Cardiac muscle cell (in vitro differentiated cells and primary cell): ENCODE data around the gene SEPSECS. TPM values are rescaled to one million over a fixed set of nuclear protein-coding genes. Genes with fewer than 3 reads are reported as not detected.

Source experiments
- DNase-seq, 2 donors: peaks; one replicate each; pipeline versions ENCODE4 v3.0.0 to v3.0.0-alpha.2; 2010 to 2017; ENCODE audit warnings: low read depth in 1 of 2, low spot score in 1 of 2
- H3K27ac ChIP-seq: fragments of 200-600 bp; sonication (generic); 2 replicates; pipeline ENCODE4 v1.5.1; 2016
- H3K27me3 ChIP-seq: fragments of 200-600 bp; sonication (generic); 2 replicates; pipeline ENCODE4 v1.6.0; 2016; ENCODE audit warnings: control low read depth
- H3K36me3 ChIP-seq: fragments of 200-600 bp; sonication (generic); 2 replicates; pipeline ENCODE4 v1.5.1; 2016; ENCODE audit warnings: control low read depth
- H3K4me1 ChIP-seq: fragments of 200-600 bp; sonication (generic); 2 replicates; pipeline ENCODE4 v1.8.1; 2017; ENCODE audit warnings: low read depth, mild to moderate bottlenecking, mixed run types
- H3K4me3 ChIP-seq: fragments of 200-600 bp; sonication (generic); 2 replicates; pipeline ENCODE4 v1.5.1; 2016; ENCODE audit warnings: mild to moderate bottlenecking
- H3K9me3 ChIP-seq: fragments of 200-600 bp; sonication (generic); 2 replicates; pipeline ENCODE4 v1.5.1; 2017; ENCODE audit warnings: low read depth, mild to moderate bottlenecking, control low read depth
- polyA plus RNA-seq: library from polyadenylated mRNA; unstranded; fragments of >200 nt; fragmentation: Nextera tagmentation; extraction: Ambion mirVana; gene quantifications from 2 replicates; pipeline ENCODE4 v1.2.1, GENCODE V29; 2016
- total RNA-seq: library from RNA; depleted of rRNA; stranded (reverse); fragments of >200 nt; gene quantifications from 2 replicates; pipeline ENCODE4 v1.2.3, GENCODE V29; 2016
- TF ChIP-seq, protein P1 (sequence below): IDR thresholded peaks from 2 replicates; pipeline ENCODE4 v1.5.1; 2012; ENCODE audit warnings: low read depth, mild to moderate bottlenecking, low read length

Gene SEPSECS
- total and polyA plus RNA-seq, 2 experiments from 2014 or later = 3.6 to 6.3 TPM

DNA sequence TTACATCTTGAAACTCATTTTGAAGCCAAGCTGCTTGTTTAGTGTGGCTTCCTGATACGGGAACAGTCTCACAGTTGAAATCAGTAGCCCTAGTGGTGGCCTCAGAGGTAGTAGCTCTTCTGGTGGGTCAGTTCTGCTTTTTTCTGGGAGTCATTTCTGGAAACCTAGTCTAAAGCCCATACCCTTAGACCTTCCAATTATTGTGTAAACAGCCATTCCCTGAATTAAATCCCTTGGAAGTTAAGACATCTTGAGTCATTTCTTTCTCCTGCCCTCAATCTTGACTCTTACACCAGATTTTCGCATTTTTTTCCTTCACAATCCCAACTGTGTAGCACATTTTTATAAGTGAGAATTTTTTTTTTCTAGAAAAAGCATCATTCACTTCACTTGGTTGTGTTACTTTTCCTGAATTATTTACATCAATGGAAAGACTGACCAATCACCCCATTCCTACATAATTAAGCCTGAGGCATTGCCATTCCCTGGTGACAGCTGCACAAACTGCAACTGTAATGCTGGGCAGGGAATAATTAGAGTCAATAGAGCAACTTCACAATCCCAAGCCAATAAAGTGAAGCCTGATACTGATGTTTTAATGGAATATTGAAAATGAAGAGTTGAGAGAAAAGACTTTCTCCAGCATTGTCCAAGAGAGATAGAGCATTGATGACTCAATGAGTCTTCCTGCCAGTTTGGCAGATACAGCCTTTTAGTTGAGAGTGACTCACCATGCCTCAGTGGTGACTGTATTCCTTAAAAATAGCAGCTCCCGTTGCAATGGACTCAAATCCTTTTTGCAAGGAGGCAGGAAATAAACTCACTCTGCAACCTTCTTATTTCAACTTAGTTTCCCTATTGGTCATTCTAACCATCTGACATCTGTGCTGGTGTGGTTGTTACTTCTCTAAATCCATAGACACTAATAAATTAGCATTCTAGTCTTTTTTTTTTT, 13.0 kb upstream of the SEPSECS start:
- Histone ChIP-seq H3K4me3 (no peak overlapping the region), H3K27ac (no peak overlapping the region), H3K36me3 (no peaks in the 10 kb centered on the region), H3K4me1 (peaks cover 3% of the 10 kb centered on the region), H3K9me3 (no peaks in the 10 kb centered on the region), H3K27me3 (no peaks in the 10 kb centered on the region)
- DNase-seq = peak in 1 of 2 donors; percentile 96
- TF ChIP-seq, protein P1, sequence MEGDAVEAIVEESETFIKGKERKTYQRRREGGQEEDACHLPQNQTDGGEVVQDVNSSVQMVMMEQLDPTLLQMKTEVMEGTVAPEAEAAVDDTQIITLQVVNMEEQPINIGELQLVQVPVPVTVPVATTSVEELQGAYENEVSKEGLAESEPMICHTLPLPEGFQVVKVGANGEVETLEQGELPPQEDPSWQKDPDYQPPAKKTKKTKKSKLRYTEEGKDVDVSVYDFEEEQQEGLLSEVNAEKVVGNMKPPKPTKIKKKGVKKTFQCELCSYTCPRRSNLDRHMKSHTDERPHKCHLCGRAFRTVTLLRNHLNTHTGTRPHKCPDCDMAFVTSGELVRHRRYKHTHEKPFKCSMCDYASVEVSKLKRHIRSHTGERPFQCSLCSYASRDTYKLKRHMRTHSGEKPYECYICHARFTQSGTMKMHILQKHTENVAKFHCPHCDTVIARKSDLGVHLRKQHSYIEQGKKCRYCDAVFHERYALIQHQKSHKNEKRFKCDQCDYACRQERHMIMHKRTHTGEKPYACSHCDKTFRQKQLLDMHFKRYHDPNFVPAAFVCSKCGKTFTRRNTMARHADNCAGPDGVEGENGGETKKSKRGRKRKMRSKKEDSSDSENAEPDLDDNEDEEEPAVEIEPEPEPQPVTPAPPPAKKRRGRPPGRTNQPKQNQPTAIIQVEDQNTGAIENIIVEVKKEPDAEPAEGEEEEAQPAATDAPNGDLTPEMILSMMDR = no peak

DNA sequence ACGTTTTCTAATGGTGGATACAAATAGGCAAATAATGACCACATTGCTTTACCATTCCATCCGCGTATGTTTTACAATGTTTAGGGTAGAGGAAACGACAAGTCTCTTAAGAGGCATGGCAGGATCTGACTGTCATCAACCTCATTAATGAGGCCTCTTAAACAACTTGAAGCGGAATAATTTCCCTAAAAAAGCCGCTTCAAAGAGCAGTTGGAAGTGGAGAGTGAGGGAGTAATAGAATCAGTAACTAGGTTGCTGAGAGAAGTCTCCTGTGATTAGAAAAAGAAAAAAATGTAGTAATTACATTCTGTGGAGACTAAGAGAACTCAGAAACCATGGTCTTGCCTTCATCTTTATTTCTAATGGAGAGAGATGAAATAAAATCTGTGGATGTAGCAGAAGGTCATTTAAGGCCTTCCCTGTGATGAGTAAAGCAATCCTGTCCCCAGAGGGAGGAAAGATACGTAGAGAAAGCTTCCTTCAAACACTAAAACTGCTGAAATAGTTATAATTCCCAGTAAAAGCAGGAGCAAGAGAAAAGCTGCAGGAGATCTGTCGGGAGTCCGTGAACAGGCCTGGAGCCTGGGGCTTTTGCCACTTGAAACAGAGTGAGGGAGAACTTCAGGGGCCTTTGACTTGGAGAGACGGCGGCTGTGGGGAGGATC, 11.1 kb upstream of the SEPSECS start:
- H3K4me1 ChIP-seq = peaks cover 3% of the 10 kb centered on the region
- H3K36me3 ChIP-seq = no peaks in the 10 kb centered on the region
- no peak overlapping the region for H3K27ac ChIP-seq
- TF ChIP-seq, protein P1 = no peak
- H3K27me3 ChIP-seq = no peaks in the 10 kb centered on the region
- no peak for DNase-seq
- H3K4me3 ChIP-seq = no peak overlapping the region
- H3K9me3 ChIP-seq = no peaks in the 10 kb centered on the region

DNA sequence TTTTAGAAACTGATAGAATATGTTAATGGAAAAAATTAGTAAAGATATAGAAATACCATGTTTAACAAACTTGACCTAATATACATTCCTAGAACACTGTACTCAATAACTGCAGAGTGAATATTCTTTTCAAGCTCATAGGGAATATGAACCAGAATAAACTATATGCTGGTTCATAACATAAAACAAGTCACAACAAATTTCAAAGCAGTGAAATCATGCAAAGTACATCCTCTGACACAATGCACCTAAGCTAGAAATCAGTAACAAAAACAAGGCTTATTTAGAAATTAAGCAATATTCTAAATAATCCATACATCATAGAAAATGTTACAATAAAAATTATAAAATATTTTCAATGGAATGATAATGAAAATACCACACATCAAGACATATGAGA, 9.2 kb upstream of the SEPSECS start:
- Histone ChIP-seq H3K36me3 (no peaks in the 10 kb centered on the region), H3K9me3 (no peaks in the 10 kb centered on the region), H3K27me3 (no peaks in the 10 kb centered on the region), H3K4me1 (peaks cover 3% of the 10 kb centered on the region), H3K4me3 (no peak overlapping the region), H3K27ac (no peak overlapping the region)
- TF ChIP-seq, protein P1 = no peak
- DNase-seq = no peak

DNA sequence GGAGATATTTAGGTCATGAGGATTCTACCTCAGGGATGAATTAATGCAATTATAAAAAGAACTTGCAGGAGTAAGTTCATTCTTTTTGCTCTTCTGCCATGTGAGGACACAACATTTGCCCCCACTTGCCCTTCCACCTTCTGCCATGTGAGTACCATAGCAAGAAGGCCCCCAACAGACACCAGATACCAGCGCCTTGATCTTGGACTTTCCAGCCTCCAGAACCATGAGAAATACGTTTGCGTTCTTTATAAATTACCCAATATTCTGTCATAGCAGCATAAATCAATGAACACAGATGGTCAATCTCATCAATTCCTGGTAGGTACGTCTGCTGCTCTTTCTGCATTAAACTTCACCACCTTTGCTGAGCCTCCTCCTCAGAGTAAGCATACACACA, 5.7 kb upstream of the SEPSECS start:
- H3K4me1 ChIP-seq = peaks cover 3% of the 10 kb centered on the region
- H3K9me3 ChIP-seq = no peaks in the 10 kb centered on the region
- TF ChIP-seq, protein P1 = no peak
- H3K27ac ChIP-seq = no peak overlapping the region
- no peaks in the 10 kb centered on the region for H3K27me3 ChIP-seq
- no peak for DNase-seq
- H3K4me3 ChIP-seq = no peak overlapping the region
- H3K36me3 ChIP-seq = no peaks in the 10 kb centered on the region

DNA sequence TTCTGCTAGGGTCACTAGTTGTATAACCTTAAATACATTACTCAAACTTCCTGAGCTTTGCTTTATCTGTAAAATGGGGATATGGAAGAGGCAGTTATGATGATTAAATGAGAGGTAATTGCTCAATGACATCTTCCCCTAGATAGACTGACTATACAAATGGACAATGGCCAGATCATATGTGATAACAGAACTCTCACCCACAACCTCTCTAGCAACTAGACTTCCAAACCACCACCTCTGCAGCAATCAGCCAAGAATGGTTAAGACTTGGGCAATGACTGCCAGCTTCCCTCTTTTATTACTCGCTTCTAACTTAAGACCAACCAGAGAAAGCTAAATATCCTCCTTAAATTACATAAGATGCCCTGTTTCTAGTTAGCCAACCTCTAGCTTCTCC, 2.9 kb upstream of the SEPSECS start:
- no peak overlapping the region for H3K4me3 ChIP-seq
- H3K27me3 ChIP-seq = no peaks in the 10 kb centered on the region
- no peak overlapping the region for H3K27ac ChIP-seq
- TF ChIP-seq, protein P1 = no peak
- DNase-seq = no peak
- no peaks in the 10 kb centered on the region for H3K9me3 ChIP-seq
- peaks cover 3% of the 10 kb centered on the region for H3K4me1 ChIP-seq
- H3K36me3 ChIP-seq = no peaks in the 10 kb centered on the region
